ENCODE data around the gene LRIG1. TPM values are rescaled to one million over a fixed set of nuclear protein-coding genes. Genes with fewer than 3 reads are reported as not detected.

The LRIG1 gene
- total RNA-seq, 1 experiment from 2014 or later = 5.3 TPM

DNA sequence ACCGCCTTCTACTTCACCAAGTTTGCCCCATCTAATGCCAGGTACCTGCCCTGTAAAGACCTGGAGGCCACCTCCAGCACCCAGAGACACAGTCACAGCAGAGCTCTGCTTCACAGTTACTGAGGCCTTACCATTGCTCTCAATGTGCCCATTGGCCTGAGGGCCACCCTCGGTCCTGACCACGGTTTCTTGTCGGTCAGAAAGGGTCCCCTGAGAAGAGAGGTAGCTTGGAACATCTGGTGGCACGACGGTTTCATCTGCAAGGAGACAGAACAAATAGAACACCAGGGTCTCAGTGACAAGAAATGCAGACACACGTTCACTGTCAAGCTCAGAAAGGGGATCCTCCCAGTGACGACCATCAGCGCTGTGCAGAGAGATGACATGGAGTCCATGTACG is 118.7 kb downstream of the LRIG1 start:
- H3K9me3 ChIP-seq (ENCODE audit: control insufficient read depth, insufficient read depth, low read depth, low read length) = no peaks in the 10 kb centered on the region
- H3K4me1 ChIP-seq (ENCODE audit: control insufficient read depth, insufficient read depth, low read length) = no peaks in the 10 kb centered on the region
- H3K36me3 ChIP-seq (ENCODE audit: control insufficient read depth, insufficient read depth, low read length) = no peaks in the 10 kb centered on the region
- no peak for DNase-seq (ENCODE audit: low read depth, low spot score)
- no peaks in the 10 kb centered on the region for H3K27me3 ChIP-seq (ENCODE audit: control insufficient read depth, insufficient read depth, low read length)
- no peak overlapping the region for H3K4me3 ChIP-seq (ENCODE audit: low read depth in 2 of 2, low read length in 2 of 2)
- ATAC-seq = no peak
- POLR2A ChIA-PET = no interaction called here
- no TSS peak for BruUV-seq (replicated peaks)
- in situ Hi-C loops (cut with HindIII; ENCODE audit: low pct_unique_long_range_greater_than_20kb, low sequenced_read_pairs) = no loop called here
- intact Hi-C loops (cut with micrococcal nuclease; ENCODE audit: unreplicated experiment) = no loop called here
- no peak for TF ChIP-seq POLR2AphosphoS5 (IDR thresholded peaks at IDR 0.05; ENCODE audit: low read depth, low read length)
- TF ChIP-seq, protein P1, sequence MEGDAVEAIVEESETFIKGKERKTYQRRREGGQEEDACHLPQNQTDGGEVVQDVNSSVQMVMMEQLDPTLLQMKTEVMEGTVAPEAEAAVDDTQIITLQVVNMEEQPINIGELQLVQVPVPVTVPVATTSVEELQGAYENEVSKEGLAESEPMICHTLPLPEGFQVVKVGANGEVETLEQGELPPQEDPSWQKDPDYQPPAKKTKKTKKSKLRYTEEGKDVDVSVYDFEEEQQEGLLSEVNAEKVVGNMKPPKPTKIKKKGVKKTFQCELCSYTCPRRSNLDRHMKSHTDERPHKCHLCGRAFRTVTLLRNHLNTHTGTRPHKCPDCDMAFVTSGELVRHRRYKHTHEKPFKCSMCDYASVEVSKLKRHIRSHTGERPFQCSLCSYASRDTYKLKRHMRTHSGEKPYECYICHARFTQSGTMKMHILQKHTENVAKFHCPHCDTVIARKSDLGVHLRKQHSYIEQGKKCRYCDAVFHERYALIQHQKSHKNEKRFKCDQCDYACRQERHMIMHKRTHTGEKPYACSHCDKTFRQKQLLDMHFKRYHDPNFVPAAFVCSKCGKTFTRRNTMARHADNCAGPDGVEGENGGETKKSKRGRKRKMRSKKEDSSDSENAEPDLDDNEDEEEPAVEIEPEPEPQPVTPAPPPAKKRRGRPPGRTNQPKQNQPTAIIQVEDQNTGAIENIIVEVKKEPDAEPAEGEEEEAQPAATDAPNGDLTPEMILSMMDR (IDR thresholded peaks at IDR 0.05) = no peak
- no peak overlapping the region for H3K27ac ChIP-seq (ENCODE audit: low read length)
- CTCF ChIA-PET = no interaction called here

DNA sequence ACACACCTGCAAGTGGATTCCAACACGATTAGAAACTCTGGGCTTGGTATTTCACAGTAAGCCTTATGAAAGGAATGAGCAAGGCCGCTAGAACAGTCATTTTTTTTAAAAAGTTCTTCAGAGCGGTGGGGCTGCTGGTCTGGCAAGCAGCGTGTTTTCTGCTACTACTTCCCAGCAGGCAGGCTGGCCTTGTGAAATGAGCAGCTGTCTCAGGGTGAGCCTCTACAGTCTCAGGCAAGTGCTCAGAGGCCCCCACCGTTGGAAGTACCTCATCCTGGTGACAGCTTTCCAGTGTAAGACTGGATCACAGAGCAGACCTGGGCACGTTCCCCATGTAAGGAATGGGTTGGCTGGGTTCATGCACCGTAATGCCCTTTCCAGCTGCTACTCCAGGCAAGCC is 119.2 kb downstream of the LRIG1 start:
- H3K27ac ChIP-seq (ENCODE audit: low read length) = no peak overlapping the region
- ChIA-PET CTCF (no interaction called here), POLR2A (no interaction called here)
- no peaks in the 10 kb centered on the region for H3K36me3 ChIP-seq (ENCODE audit: control insufficient read depth, insufficient read depth, low read length)
- DNase-seq (ENCODE audit: low read depth, low spot score) (no peak), ATAC-seq (no peak)
- H3K27me3 ChIP-seq (ENCODE audit: control insufficient read depth, insufficient read depth, low read length) = no peaks in the 10 kb centered on the region
- intact Hi-C loops (cut with micrococcal nuclease; ENCODE audit: unreplicated experiment) (no loop called here), in situ Hi-C loops (cut with HindIII; ENCODE audit: low pct_unique_long_range_greater_than_20kb, low sequenced_read_pairs) (no loop called here)
- no peaks in the 10 kb centered on the region for H3K4me1 ChIP-seq (ENCODE audit: control insufficient read depth, insufficient read depth, low read length)
- no peaks in the 10 kb centered on the region for H3K9me3 ChIP-seq (ENCODE audit: control insufficient read depth, insufficient read depth, low read depth, low read length)
- H3K4me3 ChIP-seq (ENCODE audit: low read depth in 2 of 2, low read length in 2 of 2) = no peak overlapping the region
- no TSS peak for BruUV-seq (replicated peaks)
- no peak for TF ChIP-seq TCF7L2 (IDR thresholded peaks at IDR 0.05; ENCODE audit: low read depth, low read length)
- TF ChIP-seq, protein P2, sequence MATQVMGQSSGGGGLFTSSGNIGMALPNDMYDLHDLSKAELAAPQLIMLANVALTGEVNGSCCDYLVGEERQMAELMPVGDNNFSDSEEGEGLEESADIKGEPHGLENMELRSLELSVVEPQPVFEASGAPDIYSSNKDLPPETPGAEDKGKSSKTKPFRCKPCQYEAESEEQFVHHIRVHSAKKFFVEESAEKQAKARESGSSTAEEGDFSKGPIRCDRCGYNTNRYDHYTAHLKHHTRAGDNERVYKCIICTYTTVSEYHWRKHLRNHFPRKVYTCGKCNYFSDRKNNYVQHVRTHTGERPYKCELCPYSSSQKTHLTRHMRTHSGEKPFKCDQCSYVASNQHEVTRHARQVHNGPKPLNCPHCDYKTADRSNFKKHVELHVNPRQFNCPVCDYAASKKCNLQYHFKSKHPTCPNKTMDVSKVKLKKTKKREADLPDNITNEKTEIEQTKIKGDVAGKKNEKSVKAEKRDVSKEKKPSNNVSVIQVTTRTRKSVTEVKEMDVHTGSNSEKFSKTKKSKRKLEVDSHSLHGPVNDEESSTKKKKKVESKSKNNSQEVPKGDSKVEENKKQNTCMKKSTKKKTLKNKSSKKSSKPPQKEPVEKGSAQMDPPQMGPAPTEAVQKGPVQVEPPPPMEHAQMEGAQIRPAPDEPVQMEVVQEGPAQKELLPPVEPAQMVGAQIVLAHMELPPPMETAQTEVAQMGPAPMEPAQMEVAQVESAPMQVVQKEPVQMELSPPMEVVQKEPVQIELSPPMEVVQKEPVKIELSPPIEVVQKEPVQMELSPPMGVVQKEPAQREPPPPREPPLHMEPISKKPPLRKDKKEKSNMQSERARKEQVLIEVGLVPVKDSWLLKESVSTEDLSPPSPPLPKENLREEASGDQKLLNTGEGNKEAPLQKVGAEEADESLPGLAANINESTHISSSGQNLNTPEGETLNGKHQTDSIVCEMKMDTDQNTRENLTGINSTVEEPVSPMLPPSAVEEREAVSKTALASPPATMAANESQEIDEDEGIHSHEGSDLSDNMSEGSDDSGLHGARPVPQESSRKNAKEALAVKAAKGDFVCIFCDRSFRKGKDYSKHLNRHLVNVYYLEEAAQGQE (IDR thresholded peaks at IDR 0.05; ENCODE audit: insufficient read depth in 1 of 2, low read depth in 2 of 2, low read length in 1 of 2) = no peak

DNA sequence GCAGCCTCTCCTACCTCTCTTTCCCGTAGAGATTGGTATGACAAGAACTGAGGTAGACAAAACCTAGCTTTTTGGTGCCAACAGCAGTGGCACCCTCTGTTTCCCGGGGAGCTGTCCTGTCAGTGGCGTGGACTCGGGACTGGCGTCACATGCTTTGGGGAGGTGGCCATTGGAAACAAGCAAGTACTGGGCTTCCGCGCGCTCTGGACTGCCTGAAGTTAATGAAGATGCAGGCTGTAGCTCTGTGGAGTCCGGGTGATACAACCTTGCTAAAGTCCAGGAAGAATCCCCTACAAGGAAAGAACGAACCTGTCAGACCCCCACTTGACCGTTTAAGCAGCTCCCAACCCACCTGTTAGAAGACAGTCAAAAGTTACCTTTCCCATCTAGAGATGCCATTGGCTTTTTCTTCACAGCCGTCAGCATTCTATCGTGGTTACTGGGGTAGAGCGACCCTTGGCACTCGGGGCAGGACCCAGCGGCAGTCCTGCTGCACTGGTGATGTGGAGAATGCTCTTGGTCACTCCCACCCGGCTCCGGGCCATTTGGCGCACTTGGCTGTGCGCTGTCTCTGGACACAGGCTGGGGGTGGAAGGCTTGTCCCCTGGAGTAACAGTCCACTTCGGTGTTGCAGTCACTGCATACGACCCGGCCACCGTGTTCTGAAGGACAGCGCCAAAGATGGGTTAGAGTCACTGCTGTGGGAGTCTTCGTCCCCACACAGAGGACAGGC is 120.5 kb downstream of the LRIG1 start:
- CTCF ChIA-PET = no interaction called here
- in situ Hi-C loops (cut with HindIII; ENCODE audit: low pct_unique_long_range_greater_than_20kb, low sequenced_read_pairs) (no loop called here), intact Hi-C loops (cut with micrococcal nuclease; ENCODE audit: unreplicated experiment) (no loop called here)
- Histone ChIP-seq H3K27me3 (ENCODE audit: control insufficient read depth, insufficient read depth, low read length) (no peaks in the 10 kb centered on the region), H3K36me3 (ENCODE audit: control insufficient read depth, insufficient read depth, low read length) (no peaks in the 10 kb centered on the region), H3K27ac (ENCODE audit: low read length) (no peak overlapping the region), H3K4me3 (ENCODE audit: low read depth in 2 of 2, low read length in 2 of 2) (no peak overlapping the region), H3K9me3 (ENCODE audit: control insufficient read depth, insufficient read depth, low read depth, low read length) (no peaks in the 10 kb centered on the region), H3K4me1 (ENCODE audit: control insufficient read depth, insufficient read depth, low read length) (no peaks in the 10 kb centered on the region)
- ATAC-seq (no peak), DNase-seq (ENCODE audit: low read depth, low spot score) (no peak)
- POLR2A ChIA-PET = no interaction called here
- TF ChIP-seq POLR2AphosphoS5 (IDR thresholded peaks at IDR 0.05; ENCODE audit: low read depth, low read length) = no peak
- TF ChIP-seq, protein P1 (IDR thresholded peaks at IDR 0.05) = no peak
- TF ChIP-seq TCF7L2 (IDR thresholded peaks at IDR 0.05; ENCODE audit: low read depth, low read length) = no peak
- no peak for TF ChIP-seq SIN3A (IDR thresholded peaks at IDR 0.05; ENCODE audit: borderline replicate concordance, insufficient read depth, low read depth, low read length)
- TF ChIP-seq, protein P2 (IDR thresholded peaks at IDR 0.05; ENCODE audit: insufficient read depth in 1 of 2, low read depth in 2 of 2, low read length in 1 of 2) = no peak
- no TSS peak for BruUV-seq (replicated peaks)

All from Panc1 (cell line).